HG02870 (cell line): ENCODE results near the gene FAM193A.
"Not testable (repeated sequence)": the region's sequence is repeated elsewhere in the genome, so short reads cannot be mapped to it uniquely, and the experiment has no call there.

Experiments used
- ATAC-seq: cut with Tn5 transposase; IDR thresholded peaks from one replicate; pipeline ENCODE4 v1.9.1; 2021; ENCODE audit warnings: mild to moderate bottlenecking, moderate library complexity; ENCODE audit not compliant: unreplicated experiment

Gene FAM193A

GRCh38 chr4:2536193-2537010, at the start of gene FAM193A:
Gene FAM193A, plus strand, starts transcription at chr4:2536647. Its CDS starts 269 bp downstream, at chr4:2536916.
- ATAC-seq = peak; percentile 80

- ATAC-seq = no peak
These were observed 49.5 kb upstream of the FAM193A start for GRCh38 chr4:2486981-2487380.

- peak; percentile 69 for ATAC-seq
These were observed 48.8 kb upstream of the FAM193A start for GRCh38 chr4:2487632-2488031.

GRCh38 chr4:2489081-2489805, 47.2 kb upstream of the FAM193A start:
- ATAC-seq = no peak

GRCh38 chr4:2489841-2490552, 46.5 kb upstream of the FAM193A start:
- ATAC-seq = no peak

GRCh38 chr4:2492970-2493369, 43.5 kb upstream of the FAM193A start:
- no peak for ATAC-seq

- no peak for ATAC-seq
These were observed 41.5 kb upstream of the FAM193A start for GRCh38 chr4:2494992-2495391.

- ATAC-seq = no peak
These were observed 39.1 kb upstream of the FAM193A start for GRCh38 chr4:2497324-2497723.

GRCh38 chr4:2497931-2498330, 38.5 kb upstream of the FAM193A start:
- peak; percentile 79 for ATAC-seq

GRCh38 chr4:2500547-2500946, 35.9 kb upstream of the FAM193A start:
- no peak for ATAC-seq

- no peak for ATAC-seq
These were observed 35.3 kb upstream of the FAM193A start for GRCh38 chr4:2501034-2501594.

GRCh38 chr4:2503809-2504208, 32.6 kb upstream of the FAM193A start:
- no peak for ATAC-seq

- no peak for ATAC-seq
These were observed 29.2 kb upstream of the FAM193A start for GRCh38 chr4:2507259-2507658.

- no peak for ATAC-seq
These were observed 28.6 kb upstream of the FAM193A start for GRCh38 chr4:2507855-2508254.

- ATAC-seq = no peak
These were observed 25.8 kb upstream of the FAM193A start for GRCh38 chr4:2510351-2511259.

- no peak for ATAC-seq
These were observed 24.8 kb upstream of the FAM193A start for GRCh38 chr4:2511645-2512131.

GRCh38 chr4:2512396-2513135, 23.9 kb upstream of the FAM193A start:
- ATAC-seq = no peak

GRCh38 chr4:2514193-2514592, 22.3 kb upstream of the FAM193A start:
- ATAC-seq = not testable (repeated sequence)

GRCh38 chr4:2514944-2515343, 21.5 kb upstream of the FAM193A start:
- ATAC-seq = not testable (repeated sequence)
